HUES48 (cell line): ENCODE results near the gene GRID1.

Experiments
- H3K27ac ChIP-seq: one replicate; pipeline ENCODE4 v1.7.0; 2013; ENCODE audit warnings: low read depth, low read length, inconsistent platforms
- H3K27me3 ChIP-seq: 2 replicates; pipeline ENCODE4 v1.6.1; 2013; ENCODE audit warnings: mild to moderate bottlenecking, low read length; ENCODE audit not compliant: control insufficient read depth, insufficient read depth
- H3K36me3 ChIP-seq: 2 replicates; pipeline ENCODE4 v1.6.1; 2013; ENCODE audit warnings: low read length; ENCODE audit not compliant: control insufficient read depth, insufficient read depth
- H3K4me1 ChIP-seq: 2 replicates; pipeline ENCODE4 v1.6.1; 2013; ENCODE audit warnings: mild to moderate bottlenecking, low read length; ENCODE audit not compliant: control insufficient read depth, insufficient read depth
- H3K4me3 ChIP-seq: 2 replicates; pipeline ENCODE4 v1.5.1; 2013; ENCODE audit warnings: mild to moderate bottlenecking, low read depth, low read length
- H3K9ac ChIP-seq: 2 replicates; pipeline ENCODE4 v1.6.1; 2013; ENCODE audit warnings: mild to moderate bottlenecking, low read depth, low read length, moderate library complexity
- H3K9me3 ChIP-seq: 2 replicates; pipeline ENCODE4 v1.6.1; 2013; ENCODE audit warnings: low read length; ENCODE audit not compliant: control insufficient read depth, insufficient read depth

Gene GRID1

GRCh38 chr10:86366033-86366901 lies at the start of gene GRID1:
GRID1 (minus strand) TSS chr10:86366795.
- Histone ChIP-seq H3K36me3 (no peaks in the 10 kb centered on the region), H3K4me1 (peaks cover 8% of the 10 kb centered on the region; the same call in 1 of the 2 replicates), H3K9me3 (no peaks in the 10 kb centered on the region), H3K9ac (no peak within 1 kb of the TSS), H3K4me3 (peak within 1 kb of the TSS; percentile 58), H3K27me3 (peaks cover 99% of the 10 kb centered on the region), H3K27ac (no peak within 1 kb of the TSS)

DNA sequence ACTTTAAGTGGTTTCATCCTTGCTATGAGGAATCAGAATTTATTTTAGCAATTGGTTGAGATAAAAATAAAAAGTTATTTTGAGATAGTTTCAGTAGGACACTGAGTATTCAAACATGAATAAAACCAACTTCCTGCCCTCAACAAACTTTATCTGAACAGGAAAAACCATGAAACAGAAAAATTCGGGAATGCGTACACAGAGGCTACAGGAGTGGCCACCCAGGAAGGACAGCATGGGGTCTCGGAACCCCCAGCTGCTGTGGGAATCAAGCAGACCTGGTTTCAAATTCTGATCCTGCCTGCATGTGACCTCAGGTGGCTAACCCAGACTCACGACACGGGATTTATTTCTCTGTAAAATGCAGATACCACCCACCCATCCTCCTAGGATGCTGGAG lies 49.0 kb upstream of the GRID1 start:
- peaks cover 5% of the 10 kb centered on the region for H3K4me1 ChIP-seq
- no peaks in the 10 kb centered on the region for H3K36me3 ChIP-seq
- no peaks in the 10 kb centered on the region for H3K9me3 ChIP-seq
- H3K27me3 ChIP-seq, result no peaks in the 10 kb centered on the region
- no peak overlapping the region for H3K9ac ChIP-seq
- no peak overlapping the region for H3K27ac ChIP-seq
- no peak overlapping the region for H3K4me3 ChIP-seq

GRCh38 chr10:86415116-86415515 lies 48.5 kb upstream of the GRID1 start:
- Histone ChIP-seq H3K36me3 (no peaks in the 10 kb centered on the region), H3K9ac (no peak overlapping the region), H3K27me3 (no peaks in the 10 kb centered on the region), H3K9me3 (no peaks in the 10 kb centered on the region), H3K27ac (no peak overlapping the region), H3K4me1 (peaks cover 5% of the 10 kb centered on the region), H3K4me3 (no peak overlapping the region)

DNA sequence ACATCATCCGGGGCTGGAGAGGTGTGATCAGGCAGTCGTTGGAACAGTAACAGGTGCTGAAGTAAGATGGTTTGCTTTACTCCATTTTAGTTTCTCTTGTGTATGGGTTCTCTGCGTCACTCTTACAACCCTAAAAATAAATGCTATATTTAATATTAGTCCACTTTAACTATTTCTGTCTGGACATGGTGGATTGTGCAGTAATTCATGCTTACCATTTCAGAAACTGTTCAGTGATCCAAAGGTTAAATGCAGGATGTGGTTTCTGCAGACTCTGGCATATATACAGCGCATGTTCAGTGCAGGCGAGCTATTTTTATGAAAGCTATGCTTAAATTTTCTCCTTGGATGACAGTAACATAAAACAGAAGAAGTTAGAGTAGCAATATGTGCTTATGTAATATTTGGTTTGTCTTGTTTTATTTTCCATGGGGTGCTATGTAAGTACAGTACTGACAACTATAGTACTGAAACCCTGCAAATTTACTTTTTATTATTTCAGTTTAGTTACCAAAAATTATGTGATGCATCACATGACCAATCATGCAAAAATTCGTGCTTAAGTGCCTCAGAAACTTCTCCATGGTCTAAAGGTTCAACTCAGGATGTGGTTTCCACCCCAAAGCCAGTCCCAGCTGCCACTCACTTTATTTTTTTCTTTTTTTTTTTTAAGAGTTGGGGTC lies 46.6 kb upstream of the GRID1 start:
- Histone ChIP-seq H3K4me3 (no peak overlapping the region), H3K27me3 (no peaks in the 10 kb centered on the region), H3K27ac (no peak overlapping the region), H3K36me3 (no peaks in the 10 kb centered on the region), H3K4me1 (peaks cover 5% of the 10 kb centered on the region), H3K9ac (no peak overlapping the region), H3K9me3 (no peaks in the 10 kb centered on the region)

DNA sequence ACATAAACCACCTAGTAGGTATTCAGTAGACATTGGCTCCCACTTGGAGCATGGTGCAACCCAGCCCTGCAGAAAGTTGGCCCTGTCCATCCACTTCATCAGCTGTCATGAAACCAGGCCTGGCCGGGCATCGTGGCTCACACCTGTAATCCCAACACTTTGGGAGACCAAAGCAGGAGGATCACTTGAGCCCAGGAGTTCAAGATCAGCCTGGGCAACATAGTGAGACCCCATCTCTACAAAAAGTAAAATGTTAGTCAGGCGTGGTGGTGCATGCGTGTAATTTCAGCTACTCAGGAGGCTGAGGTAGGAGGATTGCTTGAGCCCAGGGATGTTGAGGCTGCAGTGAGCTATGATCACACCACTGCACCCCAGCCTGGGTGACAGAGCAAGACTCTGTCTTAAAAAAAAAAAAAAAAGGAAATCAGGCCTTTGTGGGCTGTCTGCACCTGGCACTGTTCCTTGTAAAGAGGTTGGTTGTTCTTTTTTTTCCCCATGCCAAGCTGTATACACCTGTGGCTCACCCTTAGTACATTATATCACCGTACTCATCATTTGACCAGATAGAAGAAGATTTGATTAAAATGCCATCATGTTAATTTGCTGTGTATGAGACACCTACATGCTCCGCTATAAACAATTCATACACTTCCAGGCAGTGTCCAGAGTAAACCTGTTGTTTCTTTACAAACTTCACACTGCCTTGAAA lies 45.4 kb upstream of the GRID1 start:
- Histone ChIP-seq H3K27ac (no peak overlapping the region), H3K9ac (no peak overlapping the region), H3K4me3 (no peak overlapping the region), H3K27me3 (no peaks in the 10 kb centered on the region), H3K4me1 (peaks cover 5% of the 10 kb centered on the region), H3K9me3 (no peaks in the 10 kb centered on the region), H3K36me3 (no peaks in the 10 kb centered on the region)

GRCh38 chr10:86411281-86411841 lies 44.8 kb upstream of the GRID1 start:
- no peak overlapping the region for H3K4me3 ChIP-seq
- no peak overlapping the region for H3K27ac ChIP-seq
- H3K9ac ChIP-seq, result no peak overlapping the region
- H3K27me3 ChIP-seq, result no peaks in the 10 kb centered on the region
- H3K36me3 ChIP-seq, result no peaks in the 10 kb centered on the region
- H3K9me3 ChIP-seq, result no peaks in the 10 kb centered on the region
- H3K4me1 ChIP-seq, result peaks cover 5% of the 10 kb centered on the region

DNA sequence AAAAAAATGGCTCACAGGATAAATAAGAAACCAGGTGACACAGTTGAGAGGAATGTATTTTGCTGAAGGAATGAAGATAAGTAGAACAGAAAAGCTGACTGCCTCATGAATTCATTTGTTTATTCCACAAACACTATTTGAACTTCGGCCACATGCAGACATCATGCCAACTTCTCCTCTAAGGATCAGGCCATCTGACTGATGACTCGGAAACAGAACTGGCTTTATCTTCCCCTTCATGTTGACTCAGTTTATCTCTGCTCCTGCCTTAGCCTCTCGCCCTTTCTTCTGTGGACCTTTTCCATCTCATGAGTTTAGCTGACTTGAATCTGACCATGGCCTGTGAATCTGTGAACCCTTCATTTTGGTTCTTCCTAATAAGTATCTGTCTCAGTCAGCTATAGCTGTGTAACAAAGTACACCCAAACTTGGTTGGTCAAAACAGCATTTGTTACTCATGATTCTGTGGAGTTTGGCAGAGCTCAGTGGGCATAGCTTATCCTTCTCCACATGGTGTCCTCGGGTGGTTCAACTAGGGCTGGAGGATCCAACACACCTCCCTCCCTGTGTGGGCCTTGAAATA lies 44.0 kb upstream of the GRID1 start:
- no peaks in the 10 kb centered on the region for H3K36me3 ChIP-seq
- peaks cover under 1% of the 10 kb centered on the region for H3K4me1 ChIP-seq
- H3K27me3 ChIP-seq, result no peaks in the 10 kb centered on the region
- H3K9ac ChIP-seq, result no peak overlapping the region
- no peak overlapping the region for H3K27ac ChIP-seq
- no peaks in the 10 kb centered on the region for H3K9me3 ChIP-seq
- H3K4me3 ChIP-seq, result no peak overlapping the region

DNA sequence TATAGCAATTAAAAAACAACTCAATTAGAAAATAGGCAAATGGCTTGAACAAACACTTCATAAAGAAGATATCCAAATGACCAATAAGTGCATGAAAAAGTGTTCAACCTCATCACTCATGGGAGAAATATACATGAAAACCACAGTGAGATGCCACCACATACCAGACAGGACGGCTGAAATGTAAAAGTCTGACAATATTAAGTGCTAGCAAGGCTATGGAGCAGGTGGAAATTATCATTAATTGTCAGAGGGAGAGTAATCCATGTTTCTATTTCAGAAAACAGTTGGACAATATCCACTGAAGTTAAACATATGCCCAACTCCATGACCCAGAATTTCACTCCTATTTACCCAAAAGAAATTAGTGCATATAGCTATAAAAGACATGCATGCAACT lies 42.6 kb upstream of the GRID1 start:
- Histone ChIP-seq H3K4me3 (no peak overlapping the region), H3K27ac (no peak overlapping the region), H3K27me3 (no peaks in the 10 kb centered on the region), H3K4me1 (no peaks in the 10 kb centered on the region), H3K9me3 (no peaks in the 10 kb centered on the region), H3K9ac (no peak overlapping the region), H3K36me3 (no peaks in the 10 kb centered on the region)

- Histone ChIP-seq H3K4me3 (no peak overlapping the region), H3K27ac (no peak overlapping the region), H3K9ac (no peak overlapping the region)
Observed at GRCh38 chr10:86403183-86403797, 36.7 kb upstream of the GRID1 start.

DNA sequence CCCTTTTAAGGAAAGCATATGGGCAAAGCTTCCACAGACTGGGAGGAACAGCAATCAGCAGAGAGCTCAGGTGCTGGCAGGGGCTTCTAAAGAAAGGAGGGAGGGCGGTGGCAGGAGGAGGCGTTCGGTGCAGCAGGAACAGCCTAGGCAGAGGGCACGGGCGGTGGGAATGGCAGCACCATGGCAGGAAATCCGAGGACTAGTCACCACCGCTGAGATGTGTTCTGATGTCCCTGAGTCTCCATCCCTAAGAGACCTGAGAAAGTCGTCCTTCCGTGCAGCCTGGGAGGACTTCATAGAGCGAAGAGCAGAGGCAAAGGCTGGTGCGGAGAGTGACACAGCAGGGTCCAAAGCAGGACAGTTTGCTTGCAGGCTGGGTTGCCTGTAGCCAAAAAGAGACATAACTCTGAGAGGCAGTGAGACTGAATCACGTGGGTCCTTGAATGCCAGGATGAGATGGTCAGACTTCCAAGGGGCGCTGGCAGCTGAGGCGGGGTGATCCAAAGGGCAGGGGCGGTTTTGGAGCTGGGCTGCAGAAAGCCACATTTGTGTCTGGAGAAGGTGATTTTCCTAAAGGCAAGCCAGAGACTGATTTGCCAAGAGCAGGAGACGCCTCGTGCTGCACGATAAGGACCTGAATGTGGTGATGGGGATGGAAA lies 35.8 kb upstream of the GRID1 start:
- Histone ChIP-seq H3K36me3 (no peaks in the 10 kb centered on the region), H3K9me3 (no peaks in the 10 kb centered on the region), H3K4me1 (peaks cover 17% of the 10 kb centered on the region), H3K27me3 (peaks cover 43% of the 10 kb centered on the region), H3K27ac (no peak overlapping the region), H3K9ac (no peak overlapping the region), H3K4me3 (peak overlapping the region; percentile 57)

More at GRCh38 chr10:86403183-86403797, 36.7 kb upstream of the GRID1 start:
- H3K27me3 ChIP-seq, result peaks cover 43% of the 10 kb centered on the region
- H3K4me1 ChIP-seq, result peaks cover 17% of the 10 kb centered on the region
- no peaks in the 10 kb centered on the region for H3K9me3 ChIP-seq
- H3K36me3 ChIP-seq, result no peaks in the 10 kb centered on the region
